ENCODE results near the gene ANXA2.

The ANXA2 gene

GRCh38 chr15:60379525-60380274 lies 18.1 kb downstream of the ANXA2 start:
- H3K18ac ChIP-seq (ENCODE audit: low read depth in 1 of 2, low read length in 2 of 2): no peak overlapping the region
- peak overlapping the region in 1 of 2 experiments; percentile 6 for H2BK12ac ChIP-seq (ENCODE audit: low read length in 2 of 2)
- no peak overlapping the region for H4K8ac ChIP-seq (ENCODE audit: low read length)
- no peak overlapping the region for H3K4me2 ChIP-seq (ENCODE audit: low read length, poor library complexity, severe bottlenecking)
- peak overlapping the region; percentile 31 for H2BK5ac ChIP-seq (ENCODE audit: low read depth, low read length, poor library complexity, severe bottlenecking)
- peak; percentile 98 for DNase-seq
- H3K4me3 ChIP-seq (ENCODE audit: insufficient read depth in 1 of 2, low read depth in 1 of 2, low read length in 2 of 2): peak overlapping the region in 1 of 2 experiments; percentile 2
- H3K36me3 ChIP-seq (ENCODE audit: control insufficient read depth in 1 of 2, insufficient read depth in 2 of 2, low read depth in 1 of 2, low read length in 2 of 2): peaks cover 35 to 91% of the 10 kb centered on the region in 2 experiments
- no peaks in the 10 kb centered on the region for H3K79me1 ChIP-seq (replicated peaks; ENCODE audit: low read length, poor library complexity, severe bottlenecking)
- H4K91ac ChIP-seq (ENCODE audit: low read length): no peak overlapping the region
- H3K14ac ChIP-seq (ENCODE audit: low read length in 2 of 2): no peak overlapping the region
- no peak overlapping the region for H3K23ac ChIP-seq (ENCODE audit: low read length in 2 of 2)
- peak overlapping the region; percentile 96 for H3K27ac ChIP-seq (ENCODE audit: low read length, poor library complexity, severe bottlenecking)
- WGBS: 42% methylated on average over 8 of the region's 8 CpGs
- H3K27me3 ChIP-seq (ENCODE audit: control insufficient read depth in 1 of 2, insufficient read depth in 1 of 2, low read length in 2 of 2): no peaks in the 10 kb centered on the region
- H3K9me3 ChIP-seq (ENCODE audit: control insufficient read depth, low read length): no peaks in the 10 kb centered on the region
- H2BK120ac ChIP-seq (ENCODE audit: low read depth, low read length): no peak overlapping the region
- H3K4ac ChIP-seq (ENCODE audit: low read depth in 1 of 2, low read length in 2 of 2): no peak overlapping the region
- peaks cover 16% of the 10 kb centered on the region for H3K4me1 ChIP-seq (ENCODE audit: control insufficient read depth, insufficient read depth, low read depth, low read length)
- H2BK15ac ChIP-seq (ENCODE audit: low read depth, poor library complexity, severe bottlenecking): no peak overlapping the region
- peak overlapping the region; percentile 77 for H2AK5ac ChIP-seq (ENCODE audit: low read length, severe bottlenecking)
- H3K9ac ChIP-seq (ENCODE audit: low read length): peak overlapping the region; percentile 82
- H2AFZ ChIP-seq (ENCODE audit: low read depth, low read length): no peak overlapping the region

GRCh38 chr15:60379185-60379524 lies 18.6 kb downstream of the ANXA2 start:
- Histone ChIP-seq H3K9ac (ENCODE audit: low read length) (peak overlapping the region; percentile 82), H4K91ac (ENCODE audit: low read length) (no peak overlapping the region), H3K36me3 (ENCODE audit: control insufficient read depth in 1 of 2, insufficient read depth in 2 of 2, low read depth in 1 of 2, low read length in 2 of 2) (peaks cover 35 to 90% of the 10 kb centered on the region in 2 experiments), H2AFZ (ENCODE audit: low read depth, low read length) (no peak overlapping the region), H2BK5ac (ENCODE audit: low read depth, low read length, poor library complexity, severe bottlenecking) (peak overlapping the region; percentile 31), H2BK120ac (ENCODE audit: low read depth, low read length) (no peak overlapping the region), H3K4me2 (ENCODE audit: low read length, poor library complexity, severe bottlenecking) (no peak overlapping the region), H3K18ac (ENCODE audit: low read depth in 1 of 2, low read length in 2 of 2) (no peak overlapping the region), H3K9me3 (ENCODE audit: control insufficient read depth, low read length) (no peaks in the 10 kb centered on the region), H3K27ac (ENCODE audit: low read length, poor library complexity, severe bottlenecking) (peak overlapping the region; percentile 96), H2BK15ac (ENCODE audit: low read depth, poor library complexity, severe bottlenecking) (no peak overlapping the region), H2BK12ac (ENCODE audit: low read length in 2 of 2) (no peak overlapping the region), H4K8ac (ENCODE audit: low read length) (no peak overlapping the region), H3K4me3 (ENCODE audit: insufficient read depth in 1 of 2, low read depth in 1 of 2, low read length in 2 of 2) (no peak overlapping the region), H3K27me3 (ENCODE audit: control insufficient read depth in 1 of 2, insufficient read depth in 1 of 2, low read length in 2 of 2) (no peaks in the 10 kb centered on the region), H2AK5ac (ENCODE audit: low read length, severe bottlenecking) (no peak overlapping the region), H3K79me1 (replicated peaks; ENCODE audit: low read length, poor library complexity, severe bottlenecking) (no peaks in the 10 kb centered on the region), H3K4ac (ENCODE audit: low read depth in 1 of 2, low read length in 2 of 2) (no peak overlapping the region), H3K4me1 (ENCODE audit: control insufficient read depth, insufficient read depth, low read depth, low read length) (peaks cover 16% of the 10 kb centered on the region), H3K23ac (ENCODE audit: low read length in 2 of 2) (no peak overlapping the region), H3K14ac (ENCODE audit: low read length in 2 of 2) (no peak overlapping the region)
- DNase-seq: no peak
- WGBS: no CpG with 5 or more reads among the region's 1 CpG

GRCh38 chr15:60376677-60377095 lies 21.1 kb downstream of the ANXA2 start:
- H2BK120ac ChIP-seq (ENCODE audit: low read depth, low read length): no peak overlapping the region

GRCh38 chr15:60375306-60375705 lies 22.5 kb downstream of the ANXA2 start:
- Histone ChIP-seq H3K9ac (ENCODE audit: low read length) (peak overlapping the region; percentile 85), H2BK5ac (ENCODE audit: low read depth, low read length, poor library complexity, severe bottlenecking) (no peak overlapping the region), H3K27ac (ENCODE audit: low read length, poor library complexity, severe bottlenecking) (peak overlapping the region; percentile 98), H3K4ac (ENCODE audit: low read depth in 1 of 2, low read length in 2 of 2) (no peak overlapping the region), H2AK5ac (ENCODE audit: low read length, severe bottlenecking) (no peak overlapping the region), H3K9me3 (ENCODE audit: control insufficient read depth, low read length) (no peaks in the 10 kb centered on the region), H2BK12ac (ENCODE audit: low read length in 2 of 2) (no peak overlapping the region), H4K8ac (ENCODE audit: low read length) (no peak overlapping the region), H4K91ac (ENCODE audit: low read length) (no peak overlapping the region), H3K4me2 (ENCODE audit: low read length, poor library complexity, severe bottlenecking) (no peak overlapping the region), H3K4me3 (ENCODE audit: insufficient read depth in 1 of 2, low read depth in 1 of 2, low read length in 2 of 2) (peak overlapping the region in 1 of 2 experiments; percentile 13), H3K18ac (ENCODE audit: low read depth in 1 of 2, low read length in 2 of 2) (peak overlapping the region in 1 of 2 experiments; percentile 23), H2BK120ac (ENCODE audit: low read depth, low read length) (no peak overlapping the region), H3K79me1 (replicated peaks; ENCODE audit: low read length, poor library complexity, severe bottlenecking) (no peaks in the 10 kb centered on the region), H3K14ac (ENCODE audit: low read length in 2 of 2) (no peak overlapping the region), H2AFZ (ENCODE audit: low read depth, low read length) (no peak overlapping the region), H3K4me1 (ENCODE audit: control insufficient read depth, insufficient read depth, low read depth, low read length) (peaks cover 22% of the 10 kb centered on the region), H2BK15ac (ENCODE audit: low read depth, poor library complexity, severe bottlenecking) (no peak overlapping the region), H3K23ac (ENCODE audit: low read length in 2 of 2) (no peak overlapping the region), H3K36me3 (ENCODE audit: control insufficient read depth in 1 of 2, insufficient read depth in 2 of 2, low read depth in 1 of 2, low read length in 2 of 2) (peaks cover 21 to 85% of the 10 kb centered on the region in 2 experiments), H3K27me3 (ENCODE audit: control insufficient read depth in 1 of 2, insufficient read depth in 1 of 2, low read length in 2 of 2) (no peaks in the 10 kb centered on the region)
- DNase-seq: no peak
- 77% methylated on average over 5 of the region's 5 CpGs for WGBS

More at GRCh38 chr15:60376677-60377095, 21.1 kb downstream of the ANXA2 start:
- peak overlapping the region; percentile 66 for H3K27ac ChIP-seq (ENCODE audit: low read length, poor library complexity, severe bottlenecking)
- peaks cover 20% of the 10 kb centered on the region for H3K4me1 ChIP-seq (ENCODE audit: control insufficient read depth, insufficient read depth, low read depth, low read length)
- no peak for DNase-seq
- H2BK5ac ChIP-seq (ENCODE audit: low read depth, low read length, poor library complexity, severe bottlenecking): no peak overlapping the region
- H3K9ac ChIP-seq (ENCODE audit: low read length): peak overlapping the region; percentile 85
- H3K4ac ChIP-seq (ENCODE audit: low read depth in 1 of 2, low read length in 2 of 2): peak overlapping the region; percentile 13 to 29
- no peak overlapping the region for H3K4me2 ChIP-seq (ENCODE audit: low read length, poor library complexity, severe bottlenecking)
- peak overlapping the region in 1 of 2 experiments; percentile 0 for H3K23ac ChIP-seq (ENCODE audit: low read length in 2 of 2)
- H3K4me3 ChIP-seq (ENCODE audit: insufficient read depth in 1 of 2, low read depth in 1 of 2, low read length in 2 of 2): peak overlapping the region in 1 of 2 experiments; percentile 0
- H3K14ac ChIP-seq (ENCODE audit: low read length in 2 of 2): peak overlapping the region in 1 of 2 experiments; percentile 50
- peak overlapping the region; percentile 49 for H2AK5ac ChIP-seq (ENCODE audit: low read length, severe bottlenecking)
- no peak overlapping the region for H4K91ac ChIP-seq (ENCODE audit: low read length)
- no peaks in the 10 kb centered on the region for H3K9me3 ChIP-seq (ENCODE audit: control insufficient read depth, low read length)
- no peaks in the 10 kb centered on the region for H3K79me1 ChIP-seq (replicated peaks; ENCODE audit: low read length, poor library complexity, severe bottlenecking)
- H2AFZ ChIP-seq (ENCODE audit: low read depth, low read length): no peak overlapping the region
- peak overlapping the region in 1 of 2 experiments; percentile 68 for H3K18ac ChIP-seq (ENCODE audit: low read depth in 1 of 2, low read length in 2 of 2)
- no peak overlapping the region for H2BK15ac ChIP-seq (ENCODE audit: low read depth, poor library complexity, severe bottlenecking)
- H4K8ac ChIP-seq (ENCODE audit: low read length): peak overlapping the region; percentile 38
- WGBS: 87% methylated on average over 12 of the region's 12 CpGs
- peaks cover 29 to 88% of the 10 kb centered on the region in 2 experiments for H3K36me3 ChIP-seq (ENCODE audit: control insufficient read depth in 1 of 2, insufficient read depth in 2 of 2, low read depth in 1 of 2, low read length in 2 of 2)
- no peaks in the 10 kb centered on the region for H3K27me3 ChIP-seq (ENCODE audit: control insufficient read depth in 1 of 2, insufficient read depth in 1 of 2, low read length in 2 of 2)
- H2BK12ac ChIP-seq (ENCODE audit: low read length in 2 of 2): peak overlapping the region in 1 of 2 experiments; percentile 83

All from mesenchymal stem cell (in vitro differentiated cells and primary cell).